Measurements from ENCODE around the gene MBNL1. TPM values are rescaled to one million over a fixed set of nuclear protein-coding genes. Genes with fewer than 3 reads are reported as not detected.

The MBNL1 gene
- total and polyA plus RNA-seq, 2 donors (not counting 3 experiments of a cell fraction or from before 2014, with no cell fraction given) = 179 to 362 TPM

- no peak for FAIRE-seq
- Histone ChIP-seq H3K9me1 (replicated peaks; ENCODE audit: control insufficient read depth, extremely low read depth, insufficient read depth, low read length) (no peaks in the 10 kb centered on the region), H3K9me3 (replicated peaks; ENCODE audit: control insufficient read depth, insufficient read depth, low read length) (no peaks in the 10 kb centered on the region), H4K20me1 (replicated peaks; ENCODE audit: control insufficient read depth, extremely low read depth, insufficient read depth, low read length) (no peaks in the 10 kb centered on the region), H3K79me2 (ENCODE audit: control insufficient read depth, insufficient read depth, low read length) (no peaks in the 10 kb centered on the region), H3K27me3 (ENCODE audit: control insufficient read depth in 2 of 2, insufficient read depth in 2 of 2, low read length in 2 of 2) (no peaks in the 10 kb centered on the region), H3K9ac (replicated peaks; ENCODE audit: extremely low read depth, insufficient read depth, low read length) (no peak overlapping the region), H3K4me3 (replicated peaks in 1 of 3; ENCODE audit: insufficient read depth in 1 of 3, low read depth in 1 of 3, low read length in 3 of 3) (no peak overlapping the region), H3K4me2 (ENCODE audit: insufficient read depth, low read length) (no peak overlapping the region), H2AFZ (ENCODE audit: low read depth, low read length) (no peak overlapping the region), H3K4me1 (ENCODE audit: control insufficient read depth, extremely low read depth, insufficient read depth, low read length) (no peaks in the 10 kb centered on the region), H3K36me3 (ENCODE audit: control insufficient read depth in 2 of 2, extremely low read depth in 1 of 2, insufficient read depth in 2 of 2, low read length in 2 of 2) (no peaks in the 10 kb centered on the region), H3K27ac (ENCODE audit: insufficient read depth, low read depth, low read length) (no peak overlapping the region)
- intact Hi-C loops (cut with micrococcal nuclease) (no loop called here), dilution Hi-C loops (cut with MboI; ENCODE audit: extremely low pct_ligation_motif_present, low sequenced_read_pairs) (no loop called here)
- no TSS peak for BruUV-seq (replicated peaks)
- POLR2A ChIA-PET = no interaction called here
- DNase-seq (ENCODE audit: low read depth, low spot score) = no peak
- CTCF ChIA-PET = no interaction called here
- TF ChIP-seq JUN (IDR thresholded peaks at IDR 0.05; ENCODE audit: borderline replicate concordance, insufficient read depth, insufficient read length, low read depth) (no peak), POLR2AphosphoS5 (IDR thresholded peaks at IDR 0.05; ENCODE audit: insufficient read depth, low read depth, low read length) (no peak), EZH2 (IDR thresholded peaks at IDR 0.05; ENCODE audit: borderline replicate concordance, low read depth, low read length, severe bottlenecking) (no peak), FOS (IDR thresholded peaks at IDR 0.05; ENCODE audit: borderline replicate concordance, insufficient read depth, low read length) (no peak), MYC (IDR thresholded peaks at IDR 0.05; ENCODE audit: low read depth, low read length) (no peak), POLR2A (IDR thresholded peaks at IDR 0.05; ENCODE audit: low read depth, low read length) (no peak), CTCF (IDR thresholded peaks at IDR 0.05; ENCODE audit: extremely low read depth in 1 of 2, insufficient read depth in 1 of 2, low read depth in 1 of 2, low read length in 2 of 2) (no peak), GATA2 (IDR thresholded peaks at IDR 0.05; ENCODE audit: insufficient read depth, insufficient read length, low read depth, low read length) (no peak)
- TF ChIP-seq, protein P1, sequence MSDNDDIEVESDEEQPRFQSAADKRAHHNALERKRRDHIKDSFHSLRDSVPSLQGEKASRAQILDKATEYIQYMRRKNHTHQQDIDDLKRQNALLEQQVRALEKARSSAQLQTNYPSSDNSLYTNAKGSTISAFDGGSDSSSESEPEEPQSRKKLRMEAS (IDR thresholded peaks at IDR 0.05; ENCODE audit: insufficient read depth, insufficient read length) = no peak
These were observed 38.4 kb upstream of the MBNL1 start for GRCh38 chr3:152230370-152230769.
